Measurements from ENCODE around the gene PIP5KL1. TPM values are rescaled to one million over a fixed set of nuclear protein-coding genes. Genes with fewer than 3 reads are reported as not detected.

PIP5KL1 gene
- total RNA-seq, 1 donor from 2014 or later = 2.6 TPM

GRCh38 chr9:127977884-127978647 is 47.5 kb upstream of the PIP5KL1 start:
- Mint-ChIP-seq H3K4me3 (ENCODE audit: unreplicated experiment) (peak overlapping the region; percentile 62), H3K27me3 (ENCODE audit: unreplicated experiment) (no peaks in the 10 kb centered on the region), H3K4me1 (ENCODE audit: unreplicated experiment) (peaks cover 67% of the 10 kb centered on the region), H3K9me3 (ENCODE audit: unreplicated experiment) (no peaks in the 10 kb centered on the region), H3K27ac (ENCODE audit: unreplicated experiment) (peak overlapping the region; percentile 62), H3K36me3 (ENCODE audit: unreplicated experiment) (no peaks in the 10 kb centered on the region)
- TF ChIP-seq CTCF (IDR thresholded peaks at IDR 0.05) = no peak
- no peak for DNase-seq (ENCODE audit: extremely low spot score, unreplicated experiment)

GRCh38 chr9:127977009-127977883 is 46.7 kb upstream of the PIP5KL1 start:
- Mint-ChIP-seq H3K27ac (ENCODE audit: unreplicated experiment) (peak overlapping the region; percentile 62), H3K9me3 (ENCODE audit: unreplicated experiment) (no peaks in the 10 kb centered on the region), H3K4me1 (ENCODE audit: unreplicated experiment) (peaks cover 73% of the 10 kb centered on the region), H3K36me3 (ENCODE audit: unreplicated experiment) (no peaks in the 10 kb centered on the region), H3K27me3 (ENCODE audit: unreplicated experiment) (no peaks in the 10 kb centered on the region), H3K4me3 (ENCODE audit: unreplicated experiment) (peak overlapping the region; percentile 62)
- no peak for DNase-seq (ENCODE audit: extremely low spot score, unreplicated experiment)
- TF ChIP-seq CTCF (IDR thresholded peaks at IDR 0.05) = no peak

GRCh38 chr9:127976498-127976897 is 45.9 kb upstream of the PIP5KL1 start:
- no peaks in the 10 kb centered on the region for H3K36me3 Mint-ChIP-seq (ENCODE audit: unreplicated experiment)
- H3K9me3 Mint-ChIP-seq (ENCODE audit: unreplicated experiment) = no peaks in the 10 kb centered on the region
- H3K27ac Mint-ChIP-seq (ENCODE audit: unreplicated experiment) = no peak overlapping the region
- peaks cover 76% of the 10 kb centered on the region for H3K4me1 Mint-ChIP-seq (ENCODE audit: unreplicated experiment)
- DNase-seq (ENCODE audit: extremely low spot score, unreplicated experiment) = no peak
- no peaks in the 10 kb centered on the region for H3K27me3 Mint-ChIP-seq (ENCODE audit: unreplicated experiment)
- no peak for TF ChIP-seq CTCF (IDR thresholded peaks at IDR 0.05)
- H3K4me3 Mint-ChIP-seq (ENCODE audit: unreplicated experiment) = no peak overlapping the region

GRCh38 chr9:127975376-127976315 is 45.1 kb upstream of the PIP5KL1 start:
- Mint-ChIP-seq H3K4me3 (ENCODE audit: unreplicated experiment) (peak overlapping the region; percentile 10), H3K9me3 (ENCODE audit: unreplicated experiment) (no peaks in the 10 kb centered on the region), H3K36me3 (ENCODE audit: unreplicated experiment) (peaks cover 1% of the 10 kb centered on the region), H3K27ac (ENCODE audit: unreplicated experiment) (peak overlapping the region; percentile 27), H3K27me3 (ENCODE audit: unreplicated experiment) (no peaks in the 10 kb centered on the region), H3K4me1 (ENCODE audit: unreplicated experiment) (peaks cover 78% of the 10 kb centered on the region)
- no peak for TF ChIP-seq CTCF (IDR thresholded peaks at IDR 0.05)
- no peak for DNase-seq (ENCODE audit: extremely low spot score, unreplicated experiment)
